ENCODE measurements around the gene KIAA0586. TPM values are rescaled to one million over a fixed set of nuclear protein-coding genes. Genes with fewer than 3 reads are reported as not detected.

The KIAA0586 gene
- total and polyA plus RNA-seq, 9 of the 15 experiments (the other 6 are each of a cell fraction or from before 2014, with no cell fraction given), result 11.2 to 30.9 (median 22.6) TPM

GRCh38 chr14:58492044-58492443, 64.5 kb downstream of the KIAA0586 start:
- no peak for TF ChIP-seq ARNT (IDR thresholded peaks at IDR 0.05)
- TF ChIP-seq BRD9 (IDR thresholded peaks at IDR 0.05; ENCODE audit: low read depth, partially characterized antibody), result no peak
- no peak for TF ChIP-seq HIVEP1 (CRISPR knock-in tag; IDR thresholded peaks at IDR 0.05)
- no peak for TF ChIP-seq ARHGAP35 (IDR thresholded peaks at IDR 0.05; ENCODE audit: partially characterized antibody)
- TF ChIP-seq SMARCB1 (IDR thresholded peaks at IDR 0.05; ENCODE audit: insufficient read length, low read depth), result no peak
- TF ChIP-seq MLX (CRISPR knock-in tag; conservative IDR thresholded peaks at IDR 0.05), result no peak
- no peak for TF ChIP-seq TCF7 (IDR thresholded peaks at IDR 0.05; ENCODE audit: borderline replicate concordance)
- TF ChIP-seq ZBTB2 (IDR thresholded peaks at IDR 0.05), result no peak
- TF ChIP-seq ZNF134 (CRISPR knock-in tag; conservative IDR thresholded peaks at IDR 0.05), result no peak
- TF ChIP-seq POU5F1 (IDR thresholded peaks at IDR 0.05; ENCODE audit: borderline replicate concordance, low read depth, low read length, partially characterized antibody), result no peak
- TF ChIP-seq CBX2 (IDR thresholded peaks at IDR 0.05; ENCODE audit: insufficient read depth, low read length, poor library complexity, severe bottlenecking), result no peak
- TF ChIP-seq ID3 (CRISPR knock-in tag; IDR thresholded peaks at IDR 0.05), result no peak
- no peak for TF ChIP-seq ID3 (tag; IDR thresholded peaks at IDR 0.05)
- no peak for TF ChIP-seq IRF2 (CRISPR knock-in tag; IDR thresholded peaks at IDR 0.05)
- no peak for TF ChIP-seq TBP (optimal IDR thresholded peaks at IDR 0.05; ENCODE audit: low read depth, low read length)
- TF ChIP-seq PCBP1 (IDR thresholded peaks at IDR 0.05; ENCODE audit: low read depth, low read length, poor library complexity, severe bottlenecking), result no peak
- TF ChIP-seq ZFP30 (CRISPR knock-in tag; IDR thresholded peaks at IDR 0.05; ENCODE audit: borderline replicate concordance), result no peak
- TF ChIP-seq FOXA1 (IDR thresholded peaks at IDR 0.05; ENCODE audit: borderline replicate concordance), result no peak
- TF ChIP-seq ZNF766 (CRISPR knock-in tag; conservative IDR thresholded peaks at IDR 0.05), result no peak
- WGBS (ENCODE audit: insufficient coverage, low coverage, missing lambda C conversion rate), result 62% methylated on average over 1 of the region's 1 CpG
- no peak overlapping the region for H3K4me2 ChIP-seq (ENCODE audit: insufficient read depth, low read length)
- H3K36me3 ChIP-seq (ENCODE audit: control insufficient read depth, insufficient read depth, low read length), result peaks cover 37% of the 10 kb centered on the region
- intact Hi-C loops (cut with micrococcal nuclease), result no loop called here
- H3K9me3 ChIP-seq (replicated peaks; ENCODE audit: control insufficient read depth, insufficient read depth, low read depth, low read length), result no peaks in the 10 kb centered on the region
- ChIA-PET POLR2A (no interaction called here), CTCF (ENCODE audit: low intra/inter-chr PET ratio) (no interaction called here)
- H3K79me2 ChIP-seq (ENCODE audit: control insufficient read depth, insufficient read depth, low read length), result no peaks in the 10 kb centered on the region
- no peaks in the 10 kb centered on the region for H4K20me1 ChIP-seq (replicated peaks; ENCODE audit: control insufficient read depth, insufficient read depth, low read length)
- H3K4me1 ChIP-seq (replicated peaks in 1 of 2; ENCODE audit: control insufficient read depth in 2 of 2, insufficient read depth in 2 of 2, low read length in 2 of 2), result no peaks in the 10 kb centered on the region
- H3K9me1 ChIP-seq (ENCODE audit: control insufficient read depth, insufficient read depth, low read length), result no peaks in the 10 kb centered on the region
- no peaks in the 10 kb centered on the region for H3K27me3 ChIP-seq (ENCODE audit: control insufficient read depth in 2 of 2, insufficient read depth in 2 of 2, low read length in 2 of 2)
- H3K4me3 ChIP-seq, result no peak overlapping the region
- no peak overlapping the region for H3K27ac ChIP-seq (ENCODE audit: extremely low read depth, low read depth, low read length)
- DNase-seq (ENCODE audit: extremely low read depth in 1 of 4, low spot score in 3 of 4) (no peak), ATAC-seq (no peak), FAIRE-seq (no peak)
- H2AFZ ChIP-seq (ENCODE audit: low read depth, low read length), result no peak overlapping the region
- in situ Hi-C loops (cut with MboI), result no loop called here
- BruUV-seq (replicated peaks), result no TSS peak
- H3K9ac ChIP-seq (ENCODE audit: insufficient read depth in 1 of 2, low read depth in 2 of 2, low read length in 2 of 2), result no peak overlapping the region
